NCI-H748 treated with DMSO at 0.1 percent for 48 hours (cell line): Measurements from ENCODE around the gene WBP1L.

ENCODE experiments used
- DNase-seq: peaks from one replicate; lab custom pipeline; 2025; lab: John Stamatoyannopoulos, UW

The WBP1L gene

GRCh38 chr10:102759497-102760210 lies 15.9 kb downstream of the WBP1L start:
- no peak for DNase-seq

DNA sequence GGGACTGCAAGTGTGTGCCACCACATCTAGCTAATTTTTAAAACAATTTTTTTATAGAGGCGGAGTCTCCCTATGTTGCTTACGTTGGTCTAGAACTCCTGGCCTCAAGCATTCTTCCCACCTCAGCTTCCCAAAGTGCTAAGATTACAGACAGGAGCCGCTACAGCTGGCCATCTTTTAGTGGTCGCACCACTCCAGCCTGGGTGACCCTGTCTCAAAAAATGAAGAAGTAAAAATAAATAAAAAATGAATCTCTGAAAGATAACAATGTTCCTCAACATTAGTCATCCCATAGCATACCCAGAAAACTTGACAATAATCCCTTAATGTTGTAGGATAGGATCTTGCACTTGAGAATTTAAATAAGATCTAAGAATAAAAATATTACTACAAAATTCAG lies 18.2 kb downstream of the WBP1L start:
- no peak for DNase-seq

GRCh38 chr10:102762401-102763015 lies 18.8 kb downstream of the WBP1L start:
- DNase-seq: no peak

- DNase-seq: no peak
These were observed 19.4 kb downstream of the WBP1L start for GRCh38 chr10:102763037-102763607.

GRCh38 chr10:102764470-102765161 lies 20.9 kb downstream of the WBP1L start:
- no peak for DNase-seq

GRCh38 chr10:102765336-102765735 lies 21.6 kb downstream of the WBP1L start:
- DNase-seq: no peak

GRCh38 chr10:102767428-102768160 lies 23.8 kb downstream of the WBP1L start:
- DNase-seq: no peak

- DNase-seq: no peak
These were observed 25.8 kb downstream of the WBP1L start for GRCh38 chr10:102769375-102770107.

DNA sequence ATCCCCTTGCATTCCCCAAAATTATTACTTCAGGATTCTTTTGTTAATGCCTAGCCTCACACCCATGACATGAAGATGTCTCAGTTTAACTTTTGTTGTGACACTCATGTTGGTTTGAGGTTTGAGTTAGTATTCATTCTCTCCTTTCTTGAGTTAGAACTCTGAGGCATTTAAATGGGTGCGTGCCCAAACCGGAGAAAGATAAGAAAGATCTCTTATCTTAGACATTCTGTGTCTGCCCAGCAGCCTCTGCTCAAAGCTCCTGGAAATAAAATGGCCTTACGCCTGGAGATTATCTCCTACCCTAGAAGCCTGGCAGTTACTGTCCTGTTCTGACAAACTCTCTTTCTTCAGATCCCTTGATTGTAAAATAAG lies 26.3 kb downstream of the WBP1L start:
- DNase-seq: no peak

DNA sequence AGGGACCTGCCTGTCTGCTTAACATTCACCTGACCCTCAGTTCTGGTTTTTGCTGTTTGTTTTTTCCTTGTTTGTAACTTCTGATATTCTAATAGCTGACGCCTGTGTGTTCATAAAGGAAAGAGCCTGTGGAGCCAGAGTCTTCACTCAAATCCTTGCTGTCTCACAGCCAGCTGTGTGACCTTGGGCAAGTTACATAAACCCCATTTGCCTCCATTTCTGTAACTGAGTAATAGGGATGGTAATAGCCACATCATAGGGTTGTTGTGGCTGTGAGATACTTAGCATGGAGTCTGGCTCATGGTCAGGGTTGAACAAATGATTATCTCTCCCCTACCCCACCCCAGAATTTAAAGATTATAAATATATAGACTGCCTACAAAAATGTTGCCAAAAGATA lies 27.0 kb downstream of the WBP1L start:
- DNase-seq: no peak

DNA sequence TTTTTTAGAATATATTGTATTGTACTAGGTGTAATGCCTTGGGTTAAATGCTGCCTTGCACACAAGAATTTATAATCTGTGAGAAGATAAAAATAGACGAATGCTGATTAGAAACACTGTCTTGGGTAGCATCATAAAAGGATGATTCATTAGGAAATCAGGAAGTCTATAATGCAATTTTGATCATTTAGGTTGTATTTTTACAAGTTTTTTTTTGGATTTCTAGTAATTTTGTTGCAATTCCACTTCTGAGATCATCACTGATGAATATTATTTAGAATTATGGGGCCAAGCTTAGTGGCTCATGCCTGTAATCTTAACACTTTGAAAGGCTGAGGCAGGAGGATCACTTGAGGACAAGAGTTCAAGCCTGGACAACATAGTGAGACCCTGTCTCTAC lies 29.6 kb downstream of the WBP1L start:
- no peak for DNase-seq

GRCh38 chr10:102773986-102774385 lies 30.2 kb downstream of the WBP1L start:
- no peak for DNase-seq

GRCh38 chr10:102775201-102775934 lies 31.6 kb downstream of the WBP1L start:
- no peak for DNase-seq

DNA sequence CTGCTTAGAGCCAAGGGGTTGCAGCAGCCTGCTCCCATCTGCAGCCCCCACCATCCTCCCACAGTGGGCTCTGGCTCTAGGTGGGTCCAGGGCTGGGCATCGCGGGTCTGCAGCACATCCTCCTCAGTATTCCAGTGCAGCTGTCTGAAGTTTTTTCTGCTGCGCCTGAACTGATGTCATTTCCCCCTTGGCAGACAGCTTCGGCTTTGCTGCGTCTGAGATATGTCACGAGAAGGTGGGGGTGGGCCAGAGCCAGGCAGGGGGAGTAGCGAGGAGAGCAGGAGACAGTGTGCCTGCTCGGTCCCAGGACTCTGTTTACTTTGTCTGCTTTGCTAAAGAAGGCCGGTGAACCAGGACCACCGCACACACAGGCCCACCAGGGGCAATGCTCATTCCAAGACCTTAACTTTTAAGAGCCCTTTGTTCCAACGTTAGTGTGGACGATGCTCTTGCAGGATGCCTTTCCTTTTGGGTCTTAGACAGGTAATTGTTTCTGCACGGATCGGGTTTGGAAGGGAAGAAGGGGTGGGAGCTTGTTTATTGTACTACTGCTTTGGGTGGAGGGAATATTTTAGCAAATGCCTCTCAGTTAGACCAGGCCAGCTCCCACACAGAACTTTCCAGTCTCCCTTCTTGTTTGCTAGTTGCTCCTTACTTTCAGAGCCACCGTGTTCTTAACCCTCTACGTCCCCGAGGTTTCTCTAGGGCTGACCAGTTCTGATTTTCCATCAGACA lies 32.4 kb downstream of the WBP1L start:
- no peak for DNase-seq

- DNase-seq: no peak
These were observed 33.2 kb downstream of the WBP1L start for GRCh38 chr10:102776779-102777456.

DNA sequence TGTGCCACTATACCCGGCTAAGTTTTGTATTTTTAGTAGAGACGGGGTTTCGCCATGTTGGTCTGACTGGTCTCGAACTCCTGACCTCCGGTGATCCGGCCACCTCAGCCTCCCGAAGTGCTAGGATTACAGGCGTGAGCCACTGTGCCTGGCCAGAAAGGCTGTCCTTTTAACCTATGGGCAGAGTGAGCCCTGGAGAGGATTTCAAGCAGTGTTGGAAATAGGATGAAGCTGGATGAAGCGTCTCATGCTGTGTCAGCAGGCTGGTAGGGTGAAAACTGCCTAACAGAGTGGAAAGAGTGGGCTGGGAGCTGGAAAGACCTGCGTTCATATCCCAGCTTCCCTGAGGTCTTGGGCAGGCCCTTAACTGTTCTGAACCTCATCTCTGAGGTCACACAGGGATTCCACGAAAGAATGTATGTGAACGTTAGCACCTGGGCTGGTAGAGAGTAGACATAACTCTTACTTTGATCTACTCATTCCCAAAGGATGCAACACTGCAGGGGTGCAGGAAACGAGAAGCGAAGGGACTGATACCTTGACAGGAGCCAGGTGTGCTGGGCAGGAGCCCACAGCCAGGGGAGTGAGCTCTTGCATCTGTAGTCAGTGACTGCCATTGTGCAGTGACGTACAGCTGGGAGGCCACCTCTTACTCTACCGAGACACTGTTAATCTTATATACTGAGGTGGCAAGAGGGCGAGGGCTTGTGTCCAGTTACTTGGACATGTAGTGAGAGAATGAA lies 34.1 kb downstream of the WBP1L start:
- DNase-seq: no peak

DNA sequence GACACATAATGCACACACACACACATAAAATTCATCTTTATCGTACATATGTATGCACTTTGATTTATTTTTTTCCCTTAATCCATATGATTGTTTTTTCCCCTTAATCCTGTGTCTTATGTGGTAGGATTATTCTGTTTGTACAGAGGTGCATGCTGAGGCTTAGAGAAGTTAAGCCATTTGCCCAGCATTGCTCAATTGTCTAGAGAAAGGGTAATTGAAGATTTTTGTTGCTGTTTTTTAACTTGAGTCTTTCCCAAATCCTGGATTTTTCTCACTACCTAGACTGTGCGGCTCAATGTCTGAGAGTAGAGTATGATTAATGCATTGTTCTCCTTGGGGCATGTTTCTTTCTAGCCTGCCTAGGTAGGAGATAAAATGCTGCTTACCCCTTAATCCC lies 35.0 kb downstream of the WBP1L start:
- DNase-seq: no peak

DNA sequence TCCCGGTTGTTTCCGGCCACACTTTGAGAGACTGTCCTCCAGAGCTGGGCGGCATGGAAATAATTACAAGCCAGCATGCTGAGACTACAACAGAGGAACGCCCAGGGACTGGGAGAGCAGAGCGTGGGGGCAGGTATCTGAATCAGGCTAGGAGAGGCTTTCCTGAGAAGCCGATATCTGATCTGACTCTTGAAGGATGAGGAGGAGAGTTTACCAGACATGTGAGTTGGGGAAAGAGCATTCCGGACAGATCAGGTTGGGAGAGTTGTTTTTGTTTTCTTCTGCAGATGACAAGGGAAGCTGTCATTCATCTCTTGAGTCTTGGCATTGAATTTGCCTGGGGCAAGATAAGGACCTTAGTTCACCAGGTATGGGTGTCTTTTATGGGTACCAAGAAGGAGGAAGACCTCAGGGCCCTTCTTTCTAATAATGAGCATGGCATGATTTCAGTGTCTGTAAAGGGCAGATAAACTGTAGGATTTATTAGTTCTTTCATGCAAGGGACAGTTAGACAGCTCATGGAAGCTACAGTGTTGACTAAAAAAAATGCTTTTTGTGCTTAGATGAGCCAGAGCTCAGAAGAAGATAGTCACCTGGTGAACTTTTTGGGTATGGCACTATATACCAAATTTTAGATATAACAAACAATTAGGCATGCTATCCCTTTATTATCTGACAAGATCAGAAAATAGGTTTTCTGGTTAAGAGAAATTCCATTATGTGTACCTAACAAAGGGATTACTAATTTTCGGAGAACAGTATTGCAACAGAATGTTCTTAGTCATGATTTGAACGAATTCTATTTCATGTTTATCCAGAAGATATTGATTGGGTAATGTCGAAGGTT lies 36.2 kb downstream of the WBP1L start:
- DNase-seq: no peak
